GM10266 (cell line): Measurements from ENCODE around the gene ICAM1.

ENCODE experiments used
- DNase-seq: peaks from one replicate; pipeline ENCODE4 v3.0.0; 2012; ENCODE audit errors: extremely low spot score
- TF ChIP-seq, protein P1 (sequence below): IDR thresholded peaks from 2 replicates; pipeline ENCODE4 v1.5.1; 2012; ENCODE audit warnings: mild to moderate bottlenecking, low read depth; ENCODE audit not compliant: control insufficient read depth, insufficient read depth; ENCODE audit errors: missing control alignments

ICAM1 gene

DNA sequence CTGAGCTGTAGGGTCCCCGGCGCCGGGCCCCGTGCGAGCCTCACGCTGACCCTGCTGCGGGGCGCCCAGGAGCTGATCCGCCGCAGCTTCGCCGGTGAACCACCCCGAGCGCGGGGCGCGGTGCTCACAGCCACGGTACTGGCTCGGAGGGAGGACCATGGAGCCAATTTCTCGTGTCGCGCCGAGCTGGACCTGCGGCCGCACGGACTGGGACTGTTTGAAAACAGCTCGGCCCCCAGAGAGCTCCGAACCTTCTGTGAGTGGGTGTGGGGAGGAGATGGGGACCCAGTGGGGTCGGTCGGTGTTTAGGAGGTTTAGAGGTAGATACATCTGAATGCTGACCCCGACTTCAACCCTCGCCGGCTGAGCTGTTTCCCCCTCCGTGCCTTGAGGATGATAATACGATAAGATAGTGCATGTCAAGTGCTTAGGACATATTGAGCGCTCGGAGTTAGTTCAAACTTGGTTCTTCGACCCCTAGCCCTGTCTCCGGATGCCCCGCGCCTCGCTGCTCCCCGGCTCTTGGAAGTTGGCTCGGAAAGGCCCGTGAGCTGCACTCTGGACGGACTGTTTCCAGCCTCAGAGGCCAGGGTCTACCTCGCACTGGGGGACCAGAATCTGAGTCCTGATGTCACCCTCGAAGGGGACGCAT, 20.8 kb downstream of the ICAM1 start:
- TF ChIP-seq, protein P1, sequence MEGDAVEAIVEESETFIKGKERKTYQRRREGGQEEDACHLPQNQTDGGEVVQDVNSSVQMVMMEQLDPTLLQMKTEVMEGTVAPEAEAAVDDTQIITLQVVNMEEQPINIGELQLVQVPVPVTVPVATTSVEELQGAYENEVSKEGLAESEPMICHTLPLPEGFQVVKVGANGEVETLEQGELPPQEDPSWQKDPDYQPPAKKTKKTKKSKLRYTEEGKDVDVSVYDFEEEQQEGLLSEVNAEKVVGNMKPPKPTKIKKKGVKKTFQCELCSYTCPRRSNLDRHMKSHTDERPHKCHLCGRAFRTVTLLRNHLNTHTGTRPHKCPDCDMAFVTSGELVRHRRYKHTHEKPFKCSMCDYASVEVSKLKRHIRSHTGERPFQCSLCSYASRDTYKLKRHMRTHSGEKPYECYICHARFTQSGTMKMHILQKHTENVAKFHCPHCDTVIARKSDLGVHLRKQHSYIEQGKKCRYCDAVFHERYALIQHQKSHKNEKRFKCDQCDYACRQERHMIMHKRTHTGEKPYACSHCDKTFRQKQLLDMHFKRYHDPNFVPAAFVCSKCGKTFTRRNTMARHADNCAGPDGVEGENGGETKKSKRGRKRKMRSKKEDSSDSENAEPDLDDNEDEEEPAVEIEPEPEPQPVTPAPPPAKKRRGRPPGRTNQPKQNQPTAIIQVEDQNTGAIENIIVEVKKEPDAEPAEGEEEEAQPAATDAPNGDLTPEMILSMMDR: no peak
- no peak for DNase-seq

GRCh38 chr19:10292206-10292788, 21.4 kb downstream of the ICAM1 start:
- DNase-seq: peak; percentile 95
- TF ChIP-seq, protein P1: no peak

DNA sequence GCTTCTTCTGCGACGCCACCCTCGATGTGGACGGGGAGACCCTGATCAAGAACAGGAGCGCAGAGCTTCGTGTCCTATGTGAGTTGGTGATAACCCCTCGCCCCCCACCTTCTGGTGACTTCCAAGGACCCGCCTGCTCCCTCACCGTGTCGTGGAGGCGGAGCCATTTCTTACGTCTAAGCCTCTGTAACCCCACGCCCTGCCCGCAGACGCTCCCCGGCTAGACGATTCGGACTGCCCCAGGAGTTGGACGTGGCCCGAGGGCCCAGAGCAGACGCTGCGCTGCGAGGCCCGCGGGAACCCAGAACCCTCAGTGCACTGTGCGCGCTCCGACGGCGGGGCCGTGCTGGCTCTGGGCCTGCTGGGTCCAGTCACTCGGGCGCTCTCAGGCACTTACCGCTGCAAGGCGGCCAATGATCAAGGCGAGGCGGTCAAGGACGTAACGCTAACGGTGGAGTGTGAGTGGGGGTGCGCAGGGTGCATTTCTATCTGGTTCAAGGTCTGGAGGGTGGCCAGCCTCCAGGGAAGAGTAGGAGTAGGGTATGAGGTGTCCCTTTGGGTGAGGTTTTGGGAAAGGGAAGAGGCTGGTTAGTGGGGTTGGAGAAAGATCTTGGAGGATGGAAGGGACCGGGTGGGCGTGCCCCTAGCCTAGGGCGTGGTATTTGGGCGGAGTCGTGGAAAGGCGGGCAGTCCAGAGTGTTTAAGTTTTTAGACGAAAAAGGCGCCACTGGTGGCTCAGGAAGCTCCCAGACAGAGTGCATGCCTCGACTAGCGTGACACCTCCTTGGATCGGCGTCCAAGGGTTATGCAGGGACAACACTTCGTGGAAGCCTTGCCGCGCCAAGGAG, 22.1 kb downstream of the ICAM1 start:
- no peak for DNase-seq

DNA sequence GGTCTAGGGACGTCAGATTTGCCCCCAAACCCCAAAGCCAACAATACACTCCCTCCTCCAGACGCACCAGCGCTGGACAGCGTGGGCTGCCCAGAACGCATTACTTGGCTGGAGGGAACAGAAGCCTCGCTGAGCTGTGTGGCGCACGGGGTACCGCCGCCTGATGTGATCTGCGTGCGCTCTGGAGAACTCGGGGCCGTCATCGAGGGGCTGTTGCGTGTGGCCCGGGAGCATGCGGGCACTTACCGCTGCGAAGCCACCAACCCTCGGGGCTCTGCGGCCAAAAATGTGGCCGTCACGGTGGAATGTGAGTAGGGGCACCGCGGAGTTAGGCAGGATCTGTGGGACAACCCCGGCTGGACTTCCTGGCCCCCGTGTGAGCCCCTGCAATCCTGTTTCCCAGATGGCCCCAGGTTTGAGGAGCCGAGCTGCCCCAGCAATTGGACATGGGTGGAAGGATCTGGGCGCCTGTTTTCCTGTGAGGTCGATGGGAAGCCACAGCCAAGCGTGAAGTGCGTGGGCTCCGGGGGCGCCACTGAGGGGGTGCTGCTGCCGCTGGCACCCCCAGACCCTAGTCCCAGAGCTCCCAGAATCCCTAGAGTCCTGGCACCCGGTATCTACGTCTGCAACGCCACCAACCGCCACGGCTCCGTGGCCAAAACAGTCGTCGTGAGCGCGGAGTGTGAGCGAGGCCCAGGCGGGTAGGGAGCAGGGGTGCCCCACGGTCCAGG, 22.9 kb downstream of the ICAM1 start:
- DNase-seq: no peak
- TF ChIP-seq, protein P1: no peak

More for the DNA sequence above, 22.1 kb downstream of the ICAM1 start:
- TF ChIP-seq, protein P1: no peak

DNA sequence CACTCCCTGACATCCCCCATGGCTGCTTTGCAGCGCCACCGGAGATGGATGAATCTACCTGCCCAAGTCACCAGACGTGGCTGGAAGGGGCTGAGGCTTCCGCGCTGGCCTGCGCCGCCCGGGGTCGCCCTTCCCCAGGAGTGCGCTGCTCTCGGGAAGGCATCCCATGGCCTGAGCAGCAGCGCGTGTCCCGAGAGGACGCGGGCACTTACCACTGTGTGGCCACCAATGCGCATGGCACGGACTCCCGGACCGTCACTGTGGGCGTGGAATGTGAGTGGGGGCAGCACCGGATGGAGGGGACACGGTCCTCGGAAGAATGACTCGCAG, 23.4 kb downstream of the ICAM1 start:
- TF ChIP-seq, protein P1: no peak
- DNase-seq: no peak

DNA sequence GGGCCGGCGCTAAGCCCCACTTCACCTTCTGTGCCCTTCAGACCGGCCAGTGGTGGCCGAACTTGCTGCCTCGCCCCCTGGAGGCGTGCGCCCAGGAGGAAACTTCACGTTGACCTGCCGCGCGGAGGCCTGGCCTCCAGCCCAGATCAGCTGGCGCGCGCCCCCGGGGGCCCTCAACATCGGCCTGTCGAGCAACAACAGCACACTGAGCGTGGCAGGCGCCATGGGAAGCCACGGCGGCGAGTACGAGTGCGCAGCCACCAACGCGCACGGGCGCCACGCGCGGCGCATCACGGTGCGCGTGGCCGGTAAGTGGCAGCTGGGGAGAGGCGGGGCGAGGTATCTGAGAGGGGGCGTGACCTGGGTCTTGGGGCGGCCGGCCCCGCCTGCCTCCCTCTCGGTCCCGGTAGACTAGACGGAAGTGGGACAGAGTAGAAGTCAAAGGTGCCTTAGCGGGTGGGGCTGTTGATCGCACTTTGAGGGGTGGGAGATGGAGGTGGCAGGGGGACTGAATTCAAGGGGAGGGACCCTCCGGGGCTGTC, 24.5 kb downstream of the ICAM1 start:
- DNase-seq: peak; percentile 91
- TF ChIP-seq, protein P1: peak; percentile 25
